Middle frontal gyrus (tissue), 1 donor: ENCODE measurements around the gene NAP1L4.

Source experiments
- DNase-seq: peaks from one replicate; pipeline ENCODE4 v3.0.0-alpha.2; 2015; ENCODE audit warnings: low spot score; ENCODE audit errors: extremely low spot score

Gene NAP1L4

GRCh38 chr11:2992234-2992996 lies at the start of gene NAP1L4:
NAP1L4 (minus strand) TSS chr11:2992329; CDS start chr11:2979220, 13,109 bp downstream.
- peak; percentile 98 for DNase-seq

GRCh38 chr11:3040881-3041280 lies 48.8 kb upstream of the NAP1L4 start:
- DNase-seq: no peak

- DNase-seq: no peak
Observed at GRCh38 chr11:3037945-3038271, 45.8 kb upstream of the NAP1L4 start.

- DNase-seq: no peak
Observed at GRCh38 chr11:3037040-3037944, 45.2 kb upstream of the NAP1L4 start.

GRCh38 chr11:3036419-3036818 lies 44.3 kb upstream of the NAP1L4 start:
- DNase-seq: no peak

- no peak for DNase-seq
Observed at GRCh38 chr11:3035333-3035732, 43.2 kb upstream of the NAP1L4 start.

GRCh38 chr11:3030289-3031070 lies 38.4 kb upstream of the NAP1L4 start:
- no peak for DNase-seq

- no peak for DNase-seq
Observed at GRCh38 chr11:3028813-3029212, 36.7 kb upstream of the NAP1L4 start.

GRCh38 chr11:3026803-3027202 lies 34.7 kb upstream of the NAP1L4 start:
- DNase-seq: no peak

GRCh38 chr11:3022982-3023381 lies 30.9 kb upstream of the NAP1L4 start:
- no peak for DNase-seq

GRCh38 chr11:3022300-3022967 lies 30.3 kb upstream of the NAP1L4 start:
- DNase-seq: no peak

GRCh38 chr11:3021125-3021524 lies 29.0 kb upstream of the NAP1L4 start:
- DNase-seq: no peak

- DNase-seq: no peak
Observed at GRCh38 chr11:3020011-3020410, 27.9 kb upstream of the NAP1L4 start.

- DNase-seq: no peak
Observed at GRCh38 chr11:3018596-3018995, 26.5 kb upstream of the NAP1L4 start.

GRCh38 chr11:3016861-3017260 lies 24.7 kb upstream of the NAP1L4 start:
- no peak for DNase-seq

- DNase-seq: no peak
Observed at GRCh38 chr11:3015796-3016195, 23.7 kb upstream of the NAP1L4 start.

- DNase-seq: no peak
Observed at GRCh38 chr11:3014943-3015342, 22.8 kb upstream of the NAP1L4 start.

GRCh38 chr11:3014057-3014938 lies 22.2 kb upstream of the NAP1L4 start:
- DNase-seq: no peak

- no peak for DNase-seq
Observed at GRCh38 chr11:3011891-3012885, 20.1 kb upstream of the NAP1L4 start.
